KMS-11 (cell line): ENCODE measurements around the gene RNF175.

Source experiments
- H2AFZ ChIP-seq: fragments of 200-600 bp; sonication (generic); 2 replicates; pipeline ENCODE4 v1.6.1; 2016; ENCODE audit warnings: antibody characterized with exemption, mixed run types, low read depth
- H3K27ac ChIP-seq: fragments of 200-600 bp; sonication (generic); 2 replicates; pipeline ENCODE4 v1.6.1; 2016; ENCODE audit warnings: mild to moderate bottlenecking, mixed run types
- H3K27me3 ChIP-seq: fragments of 200-600 bp; sonication (generic); 2 replicates; pipeline ENCODE4 v1.6.1; 2017; ENCODE audit warnings: mild to moderate bottlenecking, low read depth, mixed run types, moderate library complexity; ENCODE audit not compliant: insufficient read depth
- H3K36me3 ChIP-seq: fragments of 200-600 bp; sonication (generic); 2 replicates; pipeline ENCODE4 v1.6.1; 2017; ENCODE audit warnings: mild to moderate bottlenecking, mixed run types; ENCODE audit not compliant: insufficient read depth
- H3K4me1 ChIP-seq: fragments of 200-600 bp; sonication (generic); 2 replicates; pipeline ENCODE4 v1.6.1; 2016; ENCODE audit warnings: mild to moderate bottlenecking, low read depth, mixed run types; ENCODE audit not compliant: poor library complexity, severe bottlenecking
- H3K4me2 ChIP-seq: fragments of 200-600 bp; sonication (generic); 2 replicates; pipeline ENCODE4 v1.7.0; 2016; ENCODE audit warnings: mild to moderate bottlenecking, mixed run types
- H3K4me3 ChIP-seq: fragments of 200-600 bp; sonication (generic); IDR thresholded peaks from 2 replicates; pipeline ENCODE4 v1.6.1; 2017; ENCODE audit warnings: low read depth, low read length, mixed read lengths; ENCODE audit not compliant: insufficient read depth
- H3K79me2 ChIP-seq: fragments of 200-600 bp; sonication (generic); 2 replicates; pipeline ENCODE4 v1.6.1; 2016; ENCODE audit warnings: low read depth, mixed run types; ENCODE audit not compliant: insufficient read depth
- H3K9ac ChIP-seq: fragments of 200-600 bp; sonication (generic); 2 replicates; pipeline ENCODE4 v1.6.1; 2016; ENCODE audit warnings: mild to moderate bottlenecking, mixed run types
- H4K20me1 ChIP-seq: fragments of 200-600 bp; sonication (generic); 2 replicates; pipeline ENCODE4 v1.6.1; 2016; ENCODE audit warnings: mild to moderate bottlenecking, mixed run types; ENCODE audit not compliant: insufficient read depth
- CTCF ChIP-seq: fragments of 200-600 bp; sonication (generic); conservative IDR thresholded peaks from 2 replicates; pipeline ENCODE4 v1.6.1; 2017; ENCODE audit warnings: low read depth, mild to moderate bottlenecking, antibody characterized with exemption, low read length, moderate library complexity, mixed read lengths

Gene RNF175

DNA sequence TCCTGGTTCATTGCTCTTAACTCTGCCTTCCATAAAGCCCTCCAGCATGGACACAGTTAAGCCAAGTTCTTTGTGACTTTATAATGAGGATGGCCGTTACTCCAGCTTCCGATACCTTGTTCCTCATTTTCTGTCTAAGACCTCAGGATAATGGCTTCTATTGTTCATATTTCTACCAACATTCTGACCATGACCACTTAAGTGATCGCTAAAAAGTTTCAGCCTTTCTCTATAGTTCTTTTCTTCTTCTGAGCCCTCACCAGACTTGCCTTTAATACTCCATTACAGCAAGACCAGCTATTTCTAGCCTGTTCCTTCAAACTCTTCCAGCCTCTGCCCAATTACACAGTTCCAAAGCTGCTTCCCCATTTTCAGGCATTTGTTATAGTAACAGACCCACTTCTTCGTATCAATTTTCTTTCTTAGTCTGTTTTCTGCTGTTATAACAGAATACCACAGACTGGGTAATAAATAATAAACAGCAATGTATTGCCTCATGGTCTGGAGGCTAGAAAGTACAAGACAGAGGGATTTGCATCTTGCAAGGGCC, 12.3 kb downstream of the RNF175 start:
- H3K4me3 ChIP-seq, result no peak overlapping the region
- no peaks in the 10 kb centered on the region for H4K20me1 ChIP-seq
- TF ChIP-seq CTCF, result no peak
- no peak overlapping the region for H3K9ac ChIP-seq
- no peaks in the 10 kb centered on the region for H3K27me3 ChIP-seq
- no peaks in the 10 kb centered on the region for H3K79me2 ChIP-seq
- H3K4me1 ChIP-seq, result no peaks in the 10 kb centered on the region
- no peaks in the 10 kb centered on the region for H3K36me3 ChIP-seq
- no peak overlapping the region for H3K4me2 ChIP-seq
- H3K27ac ChIP-seq, result no peak overlapping the region
- no peak overlapping the region for H2AFZ ChIP-seq

GRCh38 chr4:153745651-153746050, 14.2 kb downstream of the RNF175 start:
- H2AFZ ChIP-seq, result no peak overlapping the region
- H3K4me3 ChIP-seq, result no peak overlapping the region
- H3K9ac ChIP-seq, result no peak overlapping the region
- TF ChIP-seq CTCF, result no peak
- H4K20me1 ChIP-seq, result no peaks in the 10 kb centered on the region
- no peaks in the 10 kb centered on the region for H3K27me3 ChIP-seq
- H3K4me2 ChIP-seq, result no peak overlapping the region
- H3K36me3 ChIP-seq, result no peaks in the 10 kb centered on the region
- H3K27ac ChIP-seq, result no peak overlapping the region
- H3K4me1 ChIP-seq, result no peaks in the 10 kb centered on the region
- no peaks in the 10 kb centered on the region for H3K79me2 ChIP-seq

DNA sequence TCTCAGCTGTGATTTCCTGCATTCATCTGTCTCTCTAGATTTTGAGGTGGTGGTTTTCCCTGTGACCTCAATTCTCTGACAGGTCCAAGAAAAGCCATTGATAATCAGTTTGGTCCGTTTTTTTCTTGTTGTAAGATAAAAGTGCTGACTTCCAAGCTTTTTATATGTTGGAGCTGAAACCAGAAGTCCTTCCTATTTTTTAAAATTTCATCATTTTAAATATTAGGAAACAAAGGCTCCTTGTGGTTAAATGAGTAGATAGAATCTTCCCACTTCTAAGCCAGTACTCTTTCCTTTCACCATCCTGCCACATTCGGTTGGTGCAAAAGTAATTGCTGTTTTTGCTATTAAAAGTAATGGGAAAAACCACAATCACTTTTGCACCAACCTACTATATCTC, 18.3 kb downstream of the RNF175 start:
- no peak overlapping the region for H3K4me3 ChIP-seq
- H3K79me2 ChIP-seq, result no peaks in the 10 kb centered on the region
- H3K4me2 ChIP-seq, result no peak overlapping the region

DNA sequence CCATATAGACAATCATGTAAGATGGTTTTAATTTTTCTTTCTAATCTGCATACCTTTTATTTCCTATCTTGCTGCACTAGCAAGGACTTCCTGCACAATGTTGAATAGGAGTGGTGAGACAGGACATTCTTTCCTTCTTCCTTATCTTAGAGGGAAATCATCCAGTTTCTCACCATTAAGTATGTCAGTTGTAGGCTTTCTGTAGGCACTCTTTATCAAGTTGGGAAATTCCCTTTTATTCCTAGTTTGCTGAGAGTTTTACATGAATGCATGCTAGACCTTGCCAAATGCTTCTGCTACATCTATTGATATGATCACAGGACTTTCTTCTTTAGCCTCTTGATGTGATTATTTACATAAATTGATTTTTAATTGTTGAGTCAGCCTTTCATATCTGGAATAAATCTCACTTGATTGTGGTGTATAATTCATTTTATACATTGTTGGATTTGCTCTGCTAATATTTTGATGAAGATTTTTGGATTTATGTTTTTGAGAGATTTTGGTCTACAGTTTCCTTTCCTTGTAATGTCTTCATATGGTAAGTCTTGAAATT, 23.8 kb downstream of the RNF175 start:
- H3K27me3 ChIP-seq, result no peaks in the 10 kb centered on the region
- H3K36me3 ChIP-seq, result no peaks in the 10 kb centered on the region
- no peak overlapping the region for H2AFZ ChIP-seq
- no peaks in the 10 kb centered on the region for H3K79me2 ChIP-seq
- no peak overlapping the region for H3K4me3 ChIP-seq
- H3K4me2 ChIP-seq, result no peak overlapping the region
- no peak overlapping the region for H3K27ac ChIP-seq
- H4K20me1 ChIP-seq, result peaks cover 5% of the 10 kb centered on the region; the same call in 1 of the 2 replicates
- H3K9ac ChIP-seq, result no peak overlapping the region
- no peak for TF ChIP-seq CTCF
- peaks cover 31% of the 10 kb centered on the region for H3K4me1 ChIP-seq

More for the DNA sequence above, 18.3 kb downstream of the RNF175 start:
- H3K36me3 ChIP-seq, result no peaks in the 10 kb centered on the region
- no peak overlapping the region for H3K9ac ChIP-seq
- no peaks in the 10 kb centered on the region for H4K20me1 ChIP-seq
- H3K27ac ChIP-seq, result no peak overlapping the region
- TF ChIP-seq CTCF, result no peak
- H3K4me1 ChIP-seq, result no peaks in the 10 kb centered on the region
- H3K27me3 ChIP-seq, result no peaks in the 10 kb centered on the region
- H2AFZ ChIP-seq, result no peak overlapping the region
